Measurements from ENCODE around the gene IFITM5. TPM values are rescaled to one million over a fixed set of nuclear protein-coding genes. Genes with fewer than 3 reads are reported as not detected.

IFITM5 gene
- total and polyA plus RNA-seq, 9 of the 15 experiments (the other 6 are each of a cell fraction or from before 2014, with no cell fraction given), result 0.19 TPM; not detected in 8

GRCh38 chr11:269146-269890, 30.0 kb downstream of the IFITM5 start (continued):
- TF ChIP-seq UBTF (IDR thresholded peaks at IDR 0.05; ENCODE audit: borderline replicate concordance in 1 of 2, low read depth in 2 of 2, low read length in 2 of 2), result no peak
- no peak for TF ChIP-seq ZBTB34 (CRISPR knock-in tag; IDR thresholded peaks at IDR 0.05)
- TF ChIP-seq THAP12 (CRISPR knock-in tag; IDR thresholded peaks at IDR 0.05), result no peak
- TF ChIP-seq HEY1 (CRISPR knock-in tag; IDR thresholded peaks at IDR 0.05; ENCODE audit: borderline replicate concordance), result no peak
- TF ChIP-seq RHOXF2B (CRISPR knock-in tag; conservative IDR thresholded peaks at IDR 0.05), result no peak
- no peak for TF ChIP-seq RBBP5 (IDR thresholded peaks at IDR 0.05; ENCODE audit: borderline replicate concordance, insufficient read depth, low read length, poor library complexity, severe bottlenecking)
- TF ChIP-seq HMG20A (CRISPR knock-in tag; conservative IDR thresholded peaks at IDR 0.05), result no peak
- no peak for TF ChIP-seq NR2C2 (CRISPR knock-in tag; IDR thresholded peaks at IDR 0.05)
- peak; percentile 68 for TF ChIP-seq NR2C2 (tag; IDR thresholded peaks at IDR 0.05)
- TF ChIP-seq MCM7 (IDR thresholded peaks at IDR 0.05), result no peak
- peak; percentile 6; the same call in 1 of the 2 replicates for TF ChIP-seq ZNF197 (CRISPR knock-in tag; IDR thresholded peaks at IDR 0.05; ENCODE audit: low read depth)
- no peak for TF ChIP-seq ZNF518B (CRISPR knock-in tag; IDR thresholded peaks at IDR 0.05)
- TF ChIP-seq FOXK2 (conservative IDR thresholded peaks at IDR 0.05 in 1 of 2, IDR thresholded peaks at IDR 0.05 in 1 of 2; ENCODE audit: low read depth in 2 of 2), result peak; percentile 93
- TF ChIP-seq CBX5 (IDR thresholded peaks at IDR 0.05; ENCODE audit: borderline replicate concordance, low read depth), result no peak
- no peak for TF ChIP-seq ZNF75A (CRISPR knock-in tag; IDR thresholded peaks at IDR 0.05)
- TF ChIP-seq KLF6 (CRISPR knock-in tag; IDR thresholded peaks at IDR 0.05; ENCODE audit: borderline replicate concordance), result no peak

Data from K562 (cell line).